HG03469 (cell line): ENCODE results near the gene MUC12.

Source experiments
- ATAC-seq: cut with Tn5 transposase; IDR thresholded peaks from one replicate; pipeline ENCODE4 v1.9.1; 2021; ENCODE audit warnings: mild to moderate bottlenecking, moderate library complexity, moderate number of reproducible peaks; ENCODE audit not compliant: unreplicated experiment

The MUC12 gene

DNA sequence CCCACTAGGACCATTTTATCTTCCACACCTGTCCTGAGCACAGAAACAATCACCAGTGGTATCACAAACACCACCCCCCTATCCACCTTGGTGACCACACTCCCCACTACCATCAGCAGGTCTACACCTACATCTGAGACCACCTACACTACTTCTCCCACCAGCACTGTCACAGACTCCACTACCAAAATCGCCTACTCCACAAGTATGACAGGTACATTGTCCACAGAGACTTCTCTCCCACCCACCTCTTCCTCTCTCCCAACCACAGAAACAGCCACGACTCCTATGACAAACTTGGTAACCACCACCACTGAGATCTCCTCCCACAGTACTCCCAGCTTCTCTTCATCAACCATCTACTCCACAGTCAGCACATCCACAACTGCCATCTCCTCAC lies 16.7 kb upstream of the MUC12 start:
- no peak for ATAC-seq

DNA sequence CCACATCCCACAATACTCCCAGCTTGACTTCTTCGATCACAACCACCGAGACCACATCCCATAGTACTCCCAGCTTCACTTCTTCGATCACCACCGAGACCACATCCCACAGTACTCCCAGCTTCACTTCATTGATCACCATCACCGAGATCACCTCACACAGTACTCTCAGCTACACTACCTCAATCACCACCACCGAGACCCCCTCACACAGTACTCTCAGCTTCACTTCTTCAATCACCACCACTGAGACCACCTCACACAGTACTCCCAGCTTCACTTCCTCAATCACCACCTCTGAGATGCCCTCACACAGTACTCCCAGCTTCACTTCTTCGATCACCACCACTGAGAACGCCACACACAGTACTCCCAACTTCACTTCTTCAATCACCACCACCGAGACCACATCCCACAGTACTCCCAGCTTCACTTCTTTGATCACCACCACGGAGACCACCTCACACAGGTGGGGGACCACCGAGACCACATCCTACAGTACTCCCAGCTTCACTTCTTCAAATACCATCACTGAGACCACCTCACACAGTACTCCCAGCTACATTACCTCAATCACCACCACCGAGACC lies 11.4 kb upstream of the MUC12 start:
- ATAC-seq = no peak

DNA sequence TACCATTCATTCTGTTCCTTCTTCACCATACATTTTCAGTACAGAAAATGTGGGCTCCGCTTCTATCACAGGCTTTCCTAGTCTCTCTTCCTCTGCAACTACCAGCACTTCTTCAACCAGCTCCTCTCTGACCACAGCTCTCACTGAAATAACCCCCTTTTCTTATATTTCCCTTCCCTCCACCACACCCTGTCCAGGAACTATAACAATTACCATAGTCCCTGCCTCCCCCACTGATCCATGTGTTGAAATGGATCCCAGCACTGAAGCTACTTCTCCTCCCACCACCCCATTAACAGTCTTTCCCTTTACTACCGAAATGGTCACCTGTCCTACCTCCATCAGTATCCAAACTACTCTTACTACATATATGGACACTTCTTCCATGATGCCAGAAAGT lies 9.5 kb upstream of the MUC12 start:
- ATAC-seq = no peak

DNA sequence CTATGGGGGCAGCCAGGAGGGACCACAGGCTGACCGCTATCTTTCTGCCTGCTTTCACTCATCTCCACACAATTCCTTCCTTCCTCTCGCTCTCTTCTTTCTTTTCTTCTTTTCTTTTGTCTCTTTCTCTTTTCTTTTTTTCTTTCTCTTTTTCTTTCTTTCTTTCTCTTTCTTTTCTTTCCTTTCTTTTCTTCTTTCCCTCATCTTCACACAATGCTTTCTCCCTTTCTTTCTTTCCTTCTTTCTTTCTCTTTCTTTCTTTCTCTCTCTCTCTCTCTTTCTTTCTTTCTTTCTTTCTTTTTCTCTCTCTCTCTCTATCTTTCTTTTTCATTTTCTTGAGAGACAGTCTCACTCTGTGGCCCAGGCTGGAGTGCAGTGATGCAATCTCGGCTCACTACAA lies 6.8 kb upstream of the MUC12 start:
- ATAC-seq = no peak

DNA sequence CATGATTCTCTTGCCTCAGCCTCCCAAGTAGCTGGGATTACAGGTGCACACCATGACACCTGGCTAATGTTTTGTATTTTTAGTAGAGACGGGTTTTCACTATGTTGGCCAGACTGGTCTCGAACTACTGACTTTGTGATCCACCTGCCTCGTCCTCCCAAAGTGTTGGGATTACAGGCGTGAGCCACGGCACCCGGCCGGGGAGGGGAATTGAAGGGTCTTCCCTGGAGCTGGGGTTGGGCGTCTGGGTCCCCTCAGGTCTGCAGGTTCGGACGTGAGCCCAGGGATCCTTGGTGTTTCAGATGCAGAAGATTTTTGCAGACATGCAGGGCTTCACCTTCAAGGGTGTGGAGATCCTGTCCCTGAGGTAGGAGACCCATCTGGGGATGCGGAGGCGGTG lies 6.0 kb upstream of the MUC12 start:
- ATAC-seq = no peak

DNA sequence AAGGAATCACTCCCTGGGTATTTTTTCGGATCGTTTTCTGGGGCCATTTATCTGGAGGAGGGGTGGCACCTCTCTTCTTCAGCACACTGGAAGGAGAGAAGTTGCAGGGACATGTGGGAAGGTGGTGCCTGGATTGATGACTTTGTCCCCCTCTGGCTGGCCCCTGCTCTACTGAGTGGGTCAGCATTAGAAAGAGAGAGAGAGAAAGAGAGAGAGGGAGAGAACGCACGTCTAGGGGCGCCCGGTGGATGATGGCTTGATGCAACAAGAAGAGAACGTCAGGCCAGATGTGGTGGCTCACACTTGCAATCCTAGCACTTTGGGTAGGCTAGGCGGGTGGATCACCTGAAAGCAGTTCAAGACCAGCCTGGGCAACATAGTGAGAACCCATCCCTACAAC lies 5.5 kb upstream of the MUC12 start:
- no peak for ATAC-seq

DNA sequence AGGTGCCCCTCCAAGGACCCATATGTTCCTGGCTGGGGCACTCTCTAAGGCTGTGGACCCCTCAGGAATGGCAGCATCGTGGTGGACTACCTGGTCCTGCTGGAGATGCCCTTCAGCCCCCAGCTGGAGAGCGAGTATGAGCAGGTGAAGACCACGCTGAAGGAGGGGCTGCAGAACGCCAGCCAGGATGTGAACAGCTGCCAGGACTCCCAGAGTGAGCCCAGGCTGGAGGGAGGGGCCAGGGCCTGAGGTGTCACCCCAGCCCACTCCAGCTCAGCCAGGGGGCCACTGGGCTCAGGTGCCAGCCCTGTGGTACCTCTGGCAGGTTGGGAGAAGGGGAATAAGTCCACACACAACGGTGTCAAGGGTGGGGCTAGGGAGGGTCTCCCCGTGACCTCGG lies 4.7 kb upstream of the MUC12 start:
- ATAC-seq = no peak

DNA sequence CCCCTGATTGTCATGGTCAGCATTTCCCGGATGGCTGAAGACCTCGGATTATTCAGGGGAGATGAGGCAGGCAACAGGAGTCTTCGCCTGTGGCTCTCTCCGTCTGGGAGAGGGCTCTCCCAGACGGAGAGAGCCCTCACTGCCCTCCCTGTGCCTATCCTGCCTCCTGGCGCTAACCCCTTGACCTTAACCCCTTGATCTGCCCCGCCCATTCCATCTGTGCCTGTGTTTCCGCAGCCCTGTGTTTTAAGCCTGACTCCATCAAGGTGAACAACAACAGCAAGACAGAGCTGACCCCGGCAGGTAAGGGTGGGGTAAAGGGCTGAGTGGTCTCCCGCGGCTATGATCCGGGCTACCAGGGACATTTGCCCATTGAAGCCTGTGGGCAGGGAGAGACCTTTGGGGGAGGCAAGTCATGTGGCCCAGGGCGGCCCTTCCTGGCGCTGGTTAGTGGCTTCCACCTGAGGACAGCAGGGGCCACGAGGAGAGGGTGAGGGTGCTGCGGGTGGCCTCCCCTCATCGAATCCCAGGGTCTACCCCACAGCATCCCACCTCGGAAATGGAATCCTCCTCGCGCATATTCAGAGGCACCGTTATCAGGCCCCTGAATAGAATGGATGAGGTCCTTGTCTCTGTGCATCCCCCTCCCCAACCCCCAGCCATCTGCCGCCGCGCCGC lies 4.2 kb upstream of the MUC12 start:
- no peak for ATAC-seq

DNA sequence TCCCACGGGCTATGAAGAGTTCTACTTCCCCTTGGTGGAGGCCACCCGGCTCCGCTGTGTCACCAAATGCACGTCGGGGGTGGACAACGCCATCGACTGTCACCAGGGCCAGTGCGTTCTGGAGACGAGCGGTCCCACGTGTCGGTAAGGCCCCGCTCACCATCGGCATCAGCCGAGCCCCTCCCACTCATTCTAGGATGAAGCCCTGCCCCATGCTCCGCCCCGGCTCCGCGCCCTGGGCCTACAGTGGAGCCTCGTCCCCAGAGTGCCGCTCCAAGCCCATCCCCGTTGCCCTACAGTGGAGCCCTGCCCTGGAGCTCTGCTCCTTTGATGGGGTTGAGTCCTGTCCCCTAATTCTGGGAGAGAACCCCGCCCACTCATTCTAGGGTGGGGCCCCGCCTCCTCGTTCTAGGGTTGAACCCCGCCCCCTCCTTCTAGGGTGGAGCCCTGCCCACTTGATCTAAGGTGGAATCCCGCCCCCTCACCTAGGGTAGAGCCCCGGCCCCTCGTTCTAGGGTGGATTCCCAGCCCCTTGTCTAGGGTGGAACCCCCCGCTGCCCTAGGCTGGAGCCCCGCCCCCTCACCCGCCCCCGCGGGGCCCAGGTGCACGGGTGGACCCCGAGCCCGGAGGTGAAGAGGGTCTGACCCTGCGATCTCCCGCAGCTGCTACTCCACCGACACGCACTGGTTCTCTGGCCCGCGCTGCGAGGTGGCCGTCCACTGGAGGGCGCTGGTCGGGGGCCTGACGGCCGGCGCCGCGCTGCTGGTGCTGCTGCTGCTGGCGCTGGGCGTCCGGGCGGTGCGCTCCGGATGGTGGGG lies 3.4 kb upstream of the MUC12 start:
- no peak for ATAC-seq

DNA sequence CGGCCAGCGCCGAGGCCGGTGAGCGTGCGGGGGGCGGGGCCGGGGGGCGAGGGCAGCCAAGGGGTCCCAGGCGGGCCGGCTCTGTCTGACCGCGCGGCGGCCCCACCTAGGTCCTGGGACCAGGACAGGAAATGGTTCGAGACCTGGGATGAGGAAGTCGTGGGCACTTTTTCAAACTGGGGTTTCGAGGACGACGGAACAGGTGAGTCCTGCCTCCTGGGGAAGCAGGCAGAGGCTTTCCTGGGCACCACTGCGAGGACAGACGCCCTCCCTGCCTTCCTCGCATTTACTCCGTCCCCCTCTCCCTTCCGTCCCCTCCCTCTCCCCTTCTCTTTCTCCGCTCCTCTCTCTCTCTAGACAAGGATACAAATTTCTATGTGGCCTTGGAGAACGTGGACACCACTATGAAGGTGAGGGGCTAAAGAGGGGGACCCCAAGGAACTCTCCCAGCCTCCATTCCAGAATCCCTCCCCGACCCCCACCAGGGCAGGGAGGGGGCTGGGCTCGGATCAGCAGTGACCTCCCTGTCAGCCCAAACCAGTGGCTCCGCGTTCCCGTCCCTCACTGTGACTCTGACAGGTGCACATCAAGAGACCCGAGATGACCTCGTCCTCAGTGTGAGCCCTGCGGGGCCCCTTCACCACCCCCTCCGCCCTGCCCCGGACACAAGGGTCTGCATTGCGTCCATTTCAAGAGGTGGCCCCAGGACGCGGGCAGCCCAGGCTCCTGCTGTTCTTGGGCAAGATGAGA lies 2.6 kb upstream of the MUC12 start:
- ATAC-seq = no peak

DNA sequence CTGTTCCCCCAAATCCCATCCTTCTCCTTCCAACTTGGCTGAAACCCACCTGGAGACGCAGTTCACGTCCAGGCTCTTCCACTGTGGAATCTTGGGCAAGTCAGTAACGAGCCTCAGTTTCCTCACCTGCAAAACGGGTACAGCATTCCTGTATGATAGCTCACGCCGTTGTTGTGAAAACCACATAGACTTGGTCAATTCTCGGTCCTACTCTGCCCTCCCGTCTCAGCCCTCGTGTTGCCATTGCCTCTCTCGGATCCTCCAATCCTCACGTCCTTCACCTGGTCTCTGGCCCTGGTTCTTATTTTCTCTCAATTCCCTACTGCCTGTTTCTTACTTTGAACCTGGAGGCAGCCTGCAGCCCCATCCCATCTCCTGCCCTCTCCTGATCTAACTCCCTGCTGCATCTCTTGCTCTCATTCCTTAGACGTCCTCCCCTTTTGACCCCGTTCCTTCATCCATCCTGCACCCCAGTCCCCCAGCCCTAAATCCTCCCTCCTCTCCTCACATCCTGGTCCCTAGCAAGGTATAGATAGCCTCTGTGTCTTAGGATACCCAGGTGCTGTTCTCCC lies 2.0 kb upstream of the MUC12 start:
- no peak for ATAC-seq

DNA sequence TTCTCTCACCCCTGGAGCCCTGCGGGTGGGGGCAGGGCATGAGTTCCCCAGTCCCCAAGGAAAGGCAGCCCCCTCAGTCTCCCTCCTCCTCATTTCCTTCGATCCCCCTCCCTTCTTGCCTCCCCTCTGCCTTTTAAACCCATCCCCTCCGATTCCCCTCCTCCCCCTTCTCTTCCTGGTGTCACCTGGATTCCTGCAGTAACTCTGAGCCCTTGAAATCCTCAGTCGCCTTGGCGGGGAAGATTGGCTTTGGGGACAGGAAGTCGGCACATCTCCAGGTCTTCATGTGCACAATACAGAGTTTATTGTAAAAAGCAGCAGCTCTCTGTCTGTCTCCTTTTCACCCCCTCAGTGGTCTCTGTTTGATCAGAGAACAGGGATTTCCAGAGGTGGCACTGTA lies 1.3 kb upstream of the MUC12 start:
- no peak for ATAC-seq

DNA sequence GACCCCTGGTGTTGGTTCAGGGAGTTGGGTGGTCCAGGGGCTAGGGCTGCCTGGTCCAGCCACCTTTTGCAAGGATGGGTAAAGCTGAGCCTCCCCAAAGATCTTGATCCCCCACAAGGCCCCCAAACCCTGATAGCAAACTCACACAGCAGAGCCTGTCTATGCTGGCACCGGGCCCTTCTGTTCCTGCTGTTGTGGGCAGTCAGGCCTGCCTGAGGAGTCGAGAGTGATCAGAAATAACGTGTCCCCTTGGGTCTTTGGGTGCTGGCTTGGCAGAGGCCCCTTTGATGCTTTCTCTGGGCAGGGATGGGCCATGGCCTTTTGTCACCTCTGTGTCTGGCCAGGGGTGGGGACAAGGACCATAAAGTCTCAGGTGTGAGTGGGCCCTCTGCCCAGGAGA lies 715 bp upstream of the MUC12 start:
- ATAC-seq = no peak

DNA sequence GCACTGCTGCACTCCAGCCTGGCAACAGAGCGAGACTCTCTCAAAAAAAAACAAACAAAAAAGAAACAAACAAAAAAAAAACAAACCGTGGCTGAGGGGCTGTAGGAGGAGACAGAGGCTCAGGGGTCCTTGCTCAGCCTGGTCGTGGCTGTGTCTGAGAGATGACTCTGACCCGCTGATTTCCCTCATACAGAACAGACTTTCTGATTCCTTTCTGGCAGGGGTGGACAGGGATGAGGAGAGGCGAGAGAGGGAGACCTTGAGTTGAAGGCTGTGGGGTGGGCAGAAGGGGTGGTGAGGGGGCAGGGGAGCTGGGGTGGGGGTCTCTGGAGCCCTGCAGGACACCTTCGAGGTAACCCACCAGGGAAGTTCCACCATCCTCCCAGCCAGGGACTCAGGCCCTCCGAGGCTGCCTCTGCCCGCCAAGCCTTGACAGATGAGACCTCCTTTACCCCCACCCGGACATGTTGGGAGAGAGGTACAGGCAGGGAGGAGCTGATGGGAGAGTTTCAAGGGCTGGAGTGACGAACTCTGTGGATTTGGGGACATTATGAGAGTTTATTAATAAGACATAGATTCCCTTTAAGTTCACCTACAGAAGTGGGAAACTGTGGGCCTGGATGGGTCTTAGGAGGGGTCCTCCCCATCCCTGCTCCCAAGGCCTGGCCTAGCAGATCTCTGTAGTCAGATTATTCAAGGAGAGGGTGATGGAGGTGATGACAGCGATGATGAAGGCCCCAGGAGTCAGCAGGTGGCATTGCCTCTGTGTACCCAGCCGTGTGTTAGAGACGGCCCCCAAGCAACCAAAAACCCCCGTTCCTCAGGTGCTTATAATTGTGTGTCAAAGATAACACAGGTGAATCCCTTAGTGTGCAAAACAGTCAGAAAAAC lies 2.0 kb downstream of the MUC12 start:
- ATAC-seq = no peak

DNA sequence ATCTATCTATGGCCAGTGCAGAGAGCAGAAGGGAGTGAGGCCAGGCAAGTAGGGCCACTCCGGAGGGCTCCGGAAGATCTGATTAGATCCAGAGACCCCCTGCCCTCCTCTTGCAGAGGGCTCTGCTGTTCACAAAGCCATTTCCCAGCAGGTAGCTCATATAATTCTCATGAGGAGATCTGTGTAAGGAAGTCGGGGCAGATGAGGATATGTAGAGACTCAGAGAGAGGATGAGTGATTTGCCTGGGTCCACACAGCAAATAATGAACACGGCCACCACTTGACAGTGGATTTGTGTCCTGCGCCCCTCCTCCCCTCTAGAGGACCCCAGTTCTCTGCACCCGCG lies 2.6 kb downstream of the MUC12 start:
- ATAC-seq = no peak

DNA sequence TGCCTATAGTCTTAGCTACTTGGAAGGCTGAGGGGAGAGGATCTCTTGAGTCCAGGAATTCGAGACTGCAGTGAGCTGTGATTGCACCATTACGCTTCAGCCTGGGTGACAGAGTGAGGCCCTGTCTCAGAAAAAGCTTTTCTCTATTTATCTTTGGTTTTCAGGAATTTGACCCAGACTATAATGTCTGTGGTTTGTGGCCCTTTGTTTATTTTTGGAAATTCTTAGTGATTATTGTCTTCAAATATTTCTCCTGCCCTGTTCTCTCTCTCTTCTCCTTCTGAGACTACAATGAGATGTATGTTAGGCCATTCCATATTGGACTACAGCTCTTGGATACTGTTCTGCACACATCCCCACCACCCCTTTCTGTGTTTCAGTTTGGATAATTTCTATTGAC lies 4.7 kb downstream of the MUC12 start:
- ATAC-seq = no peak

DNA sequence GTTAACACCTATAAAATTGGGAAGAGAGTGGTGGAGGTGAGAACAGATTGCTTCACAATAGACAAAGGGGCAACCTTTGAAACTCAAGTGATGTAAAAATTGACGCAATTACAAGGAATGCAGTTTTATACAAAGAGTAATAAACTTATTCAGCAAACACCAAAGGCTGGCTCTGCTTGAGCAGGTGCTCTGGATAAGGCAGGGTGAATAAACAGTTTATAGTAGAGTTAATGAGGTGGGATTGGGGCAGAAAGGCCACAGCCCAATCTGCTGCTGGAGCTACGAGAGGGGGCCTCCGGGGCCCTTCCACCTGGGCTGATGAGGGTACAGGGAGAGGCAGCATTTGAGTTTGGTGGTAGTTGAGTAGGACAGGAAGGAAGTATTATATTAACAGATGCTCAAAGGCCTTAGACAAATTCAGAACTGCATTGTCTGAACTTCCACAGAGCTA lies 6.0 kb downstream of the MUC12 start:
- no peak for ATAC-seq

DNA sequence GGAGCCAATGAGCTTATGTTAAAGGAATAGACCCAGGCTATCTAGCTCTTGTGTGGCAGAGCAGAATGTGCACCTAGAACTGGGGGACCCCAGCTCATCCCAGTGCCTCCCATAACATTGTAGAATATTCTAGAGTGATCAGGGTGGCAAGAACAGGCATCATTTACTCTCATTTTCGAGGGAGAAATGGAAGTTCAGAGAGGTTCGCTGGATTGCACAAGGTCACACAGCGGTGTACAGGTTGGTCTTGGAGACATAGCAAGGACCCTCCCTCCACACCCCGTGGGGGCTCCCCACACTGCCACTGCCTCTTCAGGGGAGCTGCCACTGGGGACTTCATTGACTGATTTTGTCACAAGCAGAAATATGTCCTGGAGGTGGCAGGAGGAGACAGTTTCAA lies 8.9 kb downstream of the MUC12 start:
- no peak for ATAC-seq

DNA sequence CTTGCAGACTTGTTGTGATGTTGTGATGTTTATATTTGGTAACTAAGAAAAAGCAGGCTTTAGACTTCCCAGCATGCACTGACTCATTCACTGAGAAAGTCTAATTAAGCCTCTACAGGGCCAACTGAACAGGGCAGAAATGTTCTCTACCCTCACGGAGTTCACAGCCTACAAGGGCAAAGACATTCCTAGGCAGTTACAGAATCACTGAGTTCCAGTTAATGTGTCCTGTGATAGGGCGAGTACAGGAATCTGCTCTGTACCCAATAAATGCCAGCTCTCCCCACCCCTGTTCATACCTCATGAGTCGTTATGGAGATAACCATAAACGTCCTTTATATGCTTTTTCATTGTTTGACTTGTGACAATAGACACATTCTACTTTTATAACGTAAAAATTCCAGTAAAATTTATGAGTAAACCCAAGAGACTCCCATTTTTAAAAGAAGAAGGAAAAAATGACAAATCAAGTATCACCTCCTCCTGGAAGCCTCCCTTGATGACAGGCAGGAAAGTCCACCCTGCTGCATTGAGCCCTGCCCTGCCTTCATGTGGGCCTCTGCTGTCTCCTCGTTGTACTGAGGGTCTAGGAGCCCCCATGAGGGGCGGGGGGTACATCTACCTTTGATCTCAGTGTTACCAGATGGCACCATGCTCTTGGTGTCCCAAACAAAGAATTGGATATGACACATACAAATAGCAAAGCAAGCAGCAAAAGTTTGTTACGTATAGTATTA lies 14.3 kb downstream of the MUC12 start:
- ATAC-seq = no peak
